ENCODE measurements around the gene PLCXD3.

GRCh38 chr5:41503310-41503709 is 7.1 kb downstream of the PLCXD3 start:
- TF ChIP-seq CTCF (IDR thresholded peaks at IDR 0.05) (no peak), IRF3 (IDR thresholded peaks at IDR 0.05; ENCODE audit: low read depth, low read length) (no peak), RAD21 (IDR thresholded peaks at IDR 0.05; ENCODE audit: low read length) (no peak), REST (IDR thresholded peaks at IDR 0.05; ENCODE audit: low read depth, low read length) (no peak), TAF1 (IDR thresholded peaks at IDR 0.05; ENCODE audit: borderline replicate concordance, low read depth, low read length) (no peak), EP300 (IDR thresholded peaks at IDR 0.05; ENCODE audit: borderline replicate concordance in 1 of 2, low read depth in 1 of 2, low read length in 1 of 2) (no peak), POLR2AphosphoS5 (IDR thresholded peaks at IDR 0.05; ENCODE audit: low read depth, low read length) (no peak), PBX3 (IDR thresholded peaks at IDR 0.05) (no peak), FOSL2 (IDR thresholded peaks at IDR 0.05; ENCODE audit: borderline replicate concordance, low read depth) (no peak), EZH2phosphoT487 (IDR thresholded peaks at IDR 0.05; ENCODE audit: borderline replicate concordance, low read depth) (no peak), MAX (IDR thresholded peaks at IDR 0.05; ENCODE audit: low read depth) (no peak)

Data from SK-N-SH (cell line).